Lung (tissue), 12 donors: ENCODE results near the gene KRTAP10-8. TPM values are rescaled to one million over a fixed set of nuclear protein-coding genes. Genes with fewer than 3 reads are reported as not detected.
"Not testable (repeated sequence)": the region's sequence is repeated elsewhere in the genome, so short reads cannot be mapped to it uniquely, and the experiment has no call there.

Source experiments
- ATAC-seq: fragments of 200-7000 bp; cut with Tn5 transposase; one replicate; pipeline ENCODE4 v1.9.1; 2020; ENCODE audit warnings: moderate number of reproducible peaks; ENCODE audit not compliant: insufficient read depth, low FRiP score
- DNase-seq, 3 donors: peaks; one replicate each; pipeline ENCODE4 v3.0.0-alpha.2; 2013 to 2017
- H3K27ac ChIP-seq, 2 donors: one replicate each; pipeline ENCODE4 v1.5.1; 2013; ENCODE audit warnings: mild to moderate bottlenecking in 2 of 2, moderate library complexity in 2 of 2, control low read depth in 1 of 2, inconsistent platforms in 1 of 2, low read depth in 1 of 2, low read length in 1 of 2
- H3K27me3 ChIP-seq, 3 donors: one replicate each; pipeline ENCODE4 v1.5.1; 2013; ENCODE audit warnings: low read length in 2 of 3; ENCODE audit not compliant: control insufficient read depth in 3 of 3, insufficient read depth in 3 of 3
- H3K36me3 ChIP-seq, 4 donors: one replicate each; pipeline ENCODE4 v1.5.1; 2013; ENCODE audit warnings: low read length in 4 of 4, mild to moderate bottlenecking in 1 of 4, moderate library complexity in 1 of 4; ENCODE audit not compliant: control insufficient read depth in 4 of 4, insufficient read depth in 4 of 4
- H3K4me1 ChIP-seq, 5 donors: one replicate each; pipeline ENCODE4 v1.5.1; 2013; ENCODE audit warnings: low read length in 5 of 5, mild to moderate bottlenecking in 2 of 5, moderate library complexity in 1 of 5; ENCODE audit not compliant: control insufficient read depth in 5 of 5, insufficient read depth in 5 of 5
- H3K4me3 ChIP-seq: one replicate; pipeline ENCODE4 v1.5.1; 2013; ENCODE audit warnings: mild to moderate bottlenecking, control low read depth, moderate library complexity
- H3K9ac ChIP-seq, 2 donors: one replicate each; pipeline ENCODE4 v1.5.1; 2013; ENCODE audit warnings: low read length in 2 of 2, control low read depth in 1 of 2; ENCODE audit not compliant: insufficient read depth in 1 of 2
- H3K9me3 ChIP-seq, 4 donors: one replicate each; pipeline ENCODE4 v1.5.1; 2013; ENCODE audit warnings: low read length in 3 of 4, mild to moderate bottlenecking in 1 of 4, moderate library complexity in 1 of 4; ENCODE audit not compliant: control insufficient read depth in 4 of 4, insufficient read depth in 3 of 4
- WGBS, 2 donors: extraction: QIAGEN DNeasy Blood & Tissue Kit; methylation state at CpG; one replicate each; pipeline ENCODE4 v1.1.7; 2013; 5-methylcytosine and 5-hydroxymethylcytosine counted together
- polyA plus RNA-seq, 2 donors: library from polyadenylated mRNA; stranded (reverse); fragments of 200-250 nt; gene quantifications; one replicate each; pipeline ENCODE4 v1.2.1, GENCODE V29; 2013
- total RNA-seq, 2 donors: library from RNA; depleted of rRNA in 1 of 2; stranded (reverse); fragments of >200 nt in 1 of 2; gene quantifications; one replicate each; pipeline ENCODE4 v1.2.1, GENCODE V29; 2014 to 2021
- TF ChIP-seq, protein P1 (sequence below): IDR thresholded peaks from 2 replicates; pipeline ENCODE4 v1.5.1; 2012; ENCODE audit warnings: mild to moderate bottlenecking; ENCODE audit errors: control extremely low read depth, extremely low read depth
- donor health status: control.
- donor health status: control.
- donor health status: Bipolar disorder and iron deficiency.
- donor health status: healthy.
- donor health status: DM: yes; HTN: yes; CAD: no.

KRTAP10-8 gene
- total and polyA plus RNA-seq, 4 donors: not detected

DNA sequence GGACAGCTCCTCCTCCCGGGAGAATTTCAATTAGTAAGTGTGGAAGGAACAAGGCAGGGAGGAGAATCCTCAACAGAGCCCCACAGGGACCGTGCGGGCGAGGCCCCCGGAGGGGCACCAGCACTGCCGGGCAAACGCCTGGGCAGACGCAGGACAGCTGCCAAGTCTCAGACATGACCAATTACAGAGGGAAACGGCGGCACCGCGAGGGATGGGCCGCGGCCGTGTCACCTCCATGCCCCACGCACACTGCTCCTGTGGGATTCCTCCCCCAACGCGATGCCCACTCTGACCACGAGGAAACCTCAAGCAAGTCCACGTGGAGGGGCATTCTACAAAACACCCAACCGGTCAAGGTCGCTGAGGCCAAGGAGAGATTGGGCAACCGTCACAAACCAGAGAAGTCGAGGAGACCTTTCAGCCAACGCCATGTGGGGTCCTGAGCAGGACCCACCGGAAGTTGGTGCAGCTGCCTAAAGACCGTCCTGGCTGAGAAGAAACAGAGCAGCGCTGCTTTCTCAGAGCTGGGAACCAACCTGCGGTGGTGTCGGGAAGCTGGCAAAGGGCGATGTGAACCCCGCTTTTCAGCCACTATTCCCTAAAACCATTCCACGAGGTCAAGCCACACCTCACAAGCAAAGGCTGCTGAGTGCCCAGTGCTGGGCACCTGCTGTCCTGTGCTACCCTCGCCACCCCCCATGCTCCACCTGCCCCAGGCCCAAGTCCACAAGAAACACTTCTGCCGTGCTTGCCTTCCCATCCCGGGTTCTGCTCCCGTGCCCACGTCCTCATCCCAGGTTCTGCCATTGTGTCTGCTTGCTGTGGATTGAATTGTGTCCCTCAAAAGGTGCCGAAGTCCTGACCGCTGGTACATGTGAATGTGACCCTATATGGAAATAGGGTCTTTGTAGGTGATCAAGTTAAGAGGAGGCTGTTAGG lies 39.8 kb upstream of the KRTAP10-8 start:
- Histone ChIP-seq H3K4me1 (no peaks in the 10 kb centered on the region), H3K27me3 (peaks cover 0 to 2% (median 0%) of the 10 kb centered on the region in 3 donors), H3K36me3 (no peaks in the 10 kb centered on the region), H3K9me3 (peaks cover 0 to 19% (median 4%) of the 10 kb centered on the region in 4 donors), H3K9ac (no peak overlapping the region), H3K27ac (no peak overlapping the region), H3K4me3 (no peak overlapping the region)
- ATAC-seq (no peak), DNase-seq (no peak)
- WGBS, 2 donors: 92 to 94% methylated on average over 40 of the region's 40 CpGs
- TF ChIP-seq, protein P1, sequence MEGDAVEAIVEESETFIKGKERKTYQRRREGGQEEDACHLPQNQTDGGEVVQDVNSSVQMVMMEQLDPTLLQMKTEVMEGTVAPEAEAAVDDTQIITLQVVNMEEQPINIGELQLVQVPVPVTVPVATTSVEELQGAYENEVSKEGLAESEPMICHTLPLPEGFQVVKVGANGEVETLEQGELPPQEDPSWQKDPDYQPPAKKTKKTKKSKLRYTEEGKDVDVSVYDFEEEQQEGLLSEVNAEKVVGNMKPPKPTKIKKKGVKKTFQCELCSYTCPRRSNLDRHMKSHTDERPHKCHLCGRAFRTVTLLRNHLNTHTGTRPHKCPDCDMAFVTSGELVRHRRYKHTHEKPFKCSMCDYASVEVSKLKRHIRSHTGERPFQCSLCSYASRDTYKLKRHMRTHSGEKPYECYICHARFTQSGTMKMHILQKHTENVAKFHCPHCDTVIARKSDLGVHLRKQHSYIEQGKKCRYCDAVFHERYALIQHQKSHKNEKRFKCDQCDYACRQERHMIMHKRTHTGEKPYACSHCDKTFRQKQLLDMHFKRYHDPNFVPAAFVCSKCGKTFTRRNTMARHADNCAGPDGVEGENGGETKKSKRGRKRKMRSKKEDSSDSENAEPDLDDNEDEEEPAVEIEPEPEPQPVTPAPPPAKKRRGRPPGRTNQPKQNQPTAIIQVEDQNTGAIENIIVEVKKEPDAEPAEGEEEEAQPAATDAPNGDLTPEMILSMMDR: no peak

DNA sequence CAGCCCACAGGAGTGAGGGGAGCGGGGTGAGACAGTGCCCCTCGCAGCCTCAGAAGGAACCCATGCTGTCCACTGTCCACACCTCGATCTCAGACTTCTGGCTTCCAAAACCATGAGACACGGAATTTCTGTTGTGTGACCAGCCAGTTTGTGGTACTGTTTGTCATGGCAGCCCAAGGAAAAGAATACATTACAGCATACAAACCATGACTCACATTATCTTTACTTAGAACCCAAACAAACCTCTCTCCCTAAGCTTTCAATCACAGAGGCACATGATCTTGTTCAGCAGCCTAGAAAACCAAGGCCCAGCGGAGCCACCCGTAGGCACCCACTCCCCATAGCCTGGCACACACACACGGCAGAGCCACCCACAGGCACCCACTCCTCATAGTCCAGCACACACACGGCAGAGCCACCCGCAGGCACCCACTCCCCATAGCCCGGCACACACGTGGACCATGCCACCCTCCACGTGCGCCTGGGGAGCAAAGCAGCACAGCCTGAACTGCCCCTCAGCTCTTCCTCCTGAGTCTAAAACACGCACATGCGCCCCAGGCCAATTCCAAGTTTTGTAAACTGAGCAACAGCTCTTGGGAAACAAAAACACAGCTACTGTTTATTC lies 38.8 kb upstream of the KRTAP10-8 start:
- TF ChIP-seq, protein P1: no peak
- 84 to 89% methylated on average over 15 of the region's 15 CpGs for WGBS, 2 donors
- Histone ChIP-seq H3K4me3 (no peak overlapping the region), H3K36me3 (no peaks in the 10 kb centered on the region), H3K27ac (no peak overlapping the region), H3K9me3 (peaks cover 0 to 20% (median 6%) of the 10 kb centered on the region in 4 donors), H3K27me3 (peaks cover 0 to 2% (median 0%) of the 10 kb centered on the region in 3 donors), H3K9ac (no peak overlapping the region), H3K4me1 (no peaks in the 10 kb centered on the region)
- no peak for ATAC-seq
- no peak for DNase-seq

DNA sequence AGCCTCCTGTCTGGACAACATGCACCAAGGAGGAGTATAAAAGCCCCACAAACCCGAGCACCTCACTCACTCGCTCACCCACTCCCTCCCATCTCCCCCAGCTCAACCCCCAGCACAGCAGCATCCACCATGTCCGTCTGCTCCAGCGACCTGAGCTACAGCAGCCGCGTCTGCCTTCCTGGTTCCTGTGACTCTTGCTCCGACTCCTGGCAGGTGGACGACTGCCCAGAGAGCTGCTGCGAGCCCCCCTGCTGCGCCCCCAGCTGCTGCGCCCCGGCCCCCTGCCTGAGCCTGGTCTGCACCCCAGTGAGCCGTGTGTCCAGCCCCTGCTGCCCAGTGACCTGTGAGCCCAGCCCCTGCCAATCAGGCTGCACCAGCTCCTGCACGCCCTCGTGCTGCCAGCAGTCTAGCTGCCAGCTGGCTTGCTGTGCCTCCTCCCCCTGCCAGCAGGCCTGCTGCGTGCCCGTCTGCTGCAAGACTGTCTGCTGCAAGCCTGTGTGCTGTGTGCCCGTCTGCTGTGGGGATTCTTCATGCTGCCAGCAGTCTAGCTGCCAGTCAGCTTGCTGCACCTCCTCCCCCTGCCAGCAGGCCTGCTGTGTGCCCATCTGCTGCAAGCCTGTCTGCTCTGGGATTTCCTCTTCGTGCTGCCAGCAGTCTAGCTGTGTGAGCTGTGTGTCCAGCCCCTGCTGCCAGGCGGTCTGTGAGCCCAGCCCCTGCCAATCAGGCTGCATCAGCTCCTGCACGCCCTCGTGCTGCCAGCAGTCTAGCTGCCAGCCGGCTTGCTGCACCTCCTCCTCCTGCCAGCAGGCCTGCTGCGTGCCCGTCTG lies 38.0 kb upstream of the KRTAP10-8 start, which contains the start of gene KRTAP10-4:
Gene KRTAP10-4 (plus strand): TSS at position 100 of the 827 bp plus-strand sequence. CDS start 30 bp downstream, at position 130.
- peaks cover 0 to 24% (median 6%) of the 10 kb centered on the region in 4 donors for H3K9me3 ChIP-seq
- H3K9ac ChIP-seq, H3K27ac ChIP-seq, ATAC-seq, H3K36me3 ChIP-seq, DNase-seq, H3K27me3 ChIP-seq, H3K4me1 ChIP-seq, H3K4me3 ChIP-seq: not testable (repeated sequence)
- WGBS, 2 donors: 61 to 72% methylated on average over 19 to 22 of the region's 25 CpGs
